Colonic mucosa (tissue), 4 donors: ENCODE data around the gene PSME2. TPM values are rescaled to one million over a fixed set of nuclear protein-coding genes. Genes with fewer than 3 reads are reported as not detected.

Experiments used
- DNase-seq: peaks from one replicate; pipeline ENCODE4 v3.0.0-alpha.2; 2020
- H3K27ac ChIP-seq: fragments of 200-600 bp; one replicate; pipeline ENCODE4 v1.8.0; 2021
- H3K27me3 ChIP-seq: fragments of 200-600 bp; one replicate; pipeline ENCODE4 v1.8.0; 2021
- H3K36me3 ChIP-seq: fragments of 200-600 bp; one replicate; pipeline ENCODE4 v1.8.0; 2021
- H3K4me1 ChIP-seq: fragments of 200-600 bp; one replicate; pipeline ENCODE4 v1.8.0; 2021; ENCODE audit warnings: mild to moderate bottlenecking
- H3K4me3 ChIP-seq: fragments of 200-600 bp; one replicate; pipeline ENCODE4 v1.8.0; 2021
- H3K9ac ChIP-seq, 2 donors: one replicate each; pipeline ENCODE4 v1.7.0; 2013; ENCODE audit warnings: control low read depth in 2 of 2, low read depth in 2 of 2, low read length in 2 of 2
- H3K9me3 ChIP-seq: fragments of 200-600 bp; one replicate; pipeline ENCODE4 v1.8.0; 2021
- CTCF ChIP-seq: fragments of 200-600 bp; IDR thresholded peaks from one replicate; pipeline ENCODE4 v1.8.0; 2022; ENCODE audit warnings: antibody characterized with exemption, mild to moderate bottlenecking
- intact Hi-C: fragments of 100-400 bp; cut with DNase I; formaldehyde crosslinking; loops from one replicate; pipeline ENCODE4 v1.14.1; 2022
- total RNA-seq, 2 donors: library from RNA; stranded (reverse); fragmentation: NEBNext Ultra II Directional in 1 of 2; extraction: Animal tissue kit (Norgen Biotek cat#: 25700) in 1 of 2; gene quantifications; one replicate each; pipeline ENCODE4 v1.2.1, GENCODE V29; 2021
- donor health status: healthy.
- donor health status: DM: no; HTN: no; CAD: no.
- donor health status: DM: no; HTN: no; CAD: no.

Gene PSME2
- total RNA-seq, 2 donors from 2014 or later, result 151 to 320 TPM

GRCh38 chr14:24145690-24146452 is 539 bp downstream of the PSME2 start:
- peak overlapping the region; percentile 31 to 97 for H3K9ac ChIP-seq
- H3K4me1 ChIP-seq, result peaks cover 23% of the 10 kb centered on the region
- intact Hi-C loops, result no loop called here
- H3K9me3 ChIP-seq, result no peaks in the 10 kb centered on the region
- peak overlapping the region; percentile 99 for H3K27ac ChIP-seq
- no peak for TF ChIP-seq CTCF
- H3K36me3 ChIP-seq, result peaks cover 8% of the 10 kb centered on the region
- H3K4me3 ChIP-seq, result peak overlapping the region; percentile 94
- no peaks in the 10 kb centered on the region for H3K27me3 ChIP-seq
- DNase-seq, result no peak

- peak overlapping the region; percentile 99 for H3K27ac ChIP-seq
- H3K4me3 ChIP-seq, result peak overlapping the region; percentile 94
- no peak for TF ChIP-seq CTCF
- peaks cover 23% of the 10 kb centered on the region for H3K4me1 ChIP-seq
- H3K9me3 ChIP-seq, result no peaks in the 10 kb centered on the region
- H3K36me3 ChIP-seq, result peaks cover 3% of the 10 kb centered on the region
- H3K27me3 ChIP-seq, result no peaks in the 10 kb centered on the region
- DNase-seq, result no peak
- H3K9ac ChIP-seq, result peak overlapping the region; percentile 1 to 31
- intact Hi-C loops, result no loop called here
Observed at GRCh38 chr14:24145219-24145618, 1.2 kb downstream of the PSME2 start.

GRCh38 chr14:24144451-24144850 is 2.0 kb downstream of the PSME2 start:
- no peak for TF ChIP-seq CTCF
- intact Hi-C loops, result no loop called here
- no peak overlapping the region for H3K4me3 ChIP-seq
- no peak overlapping the region for H3K27ac ChIP-seq
- no peaks in the 10 kb centered on the region for H3K27me3 ChIP-seq
- H3K36me3 ChIP-seq, result peaks cover 3% of the 10 kb centered on the region
- H3K9ac ChIP-seq, result no peak overlapping the region
- H3K9me3 ChIP-seq, result no peaks in the 10 kb centered on the region
- DNase-seq, result no peak
- H3K4me1 ChIP-seq, result peaks cover 26% of the 10 kb centered on the region

- intact Hi-C loops, result no loop called here
- no peak overlapping the region for H3K4me3 ChIP-seq
- peaks cover 24% of the 10 kb centered on the region for H3K4me1 ChIP-seq
- no peak overlapping the region for H3K9ac ChIP-seq
- peaks cover 6% of the 10 kb centered on the region for H3K36me3 ChIP-seq
- TF ChIP-seq CTCF, result no peak
- no peak overlapping the region for H3K27ac ChIP-seq
- DNase-seq, result no peak
- H3K27me3 ChIP-seq, result no peaks in the 10 kb centered on the region
- H3K9me3 ChIP-seq, result no peaks in the 10 kb centered on the region
Observed at GRCh38 chr14:24143511-24143910, 2.9 kb downstream of the PSME2 start.

GRCh38 chr14:24141097-24141880 is 5.1 kb downstream of the PSME2 start, which contains the start of gene EMC9:
Gene EMC9, minus strand, starts transcription at chr14:24141591. Its CDS starts 287 bp downstream, at chr14:24141304.
- peak within 1 kb of the TSS; percentile 63 for H3K4me3 ChIP-seq
- peak; percentile 48 for TF ChIP-seq CTCF
- peak within 1 kb of the TSS; percentile 94 for H3K27ac ChIP-seq
- peak; percentile 100 for DNase-seq
- peaks cover 13% of the 10 kb centered on the region for H3K36me3 ChIP-seq
- peaks cover 30% of the 10 kb centered on the region for H3K4me1 ChIP-seq
- intact Hi-C loops, result loop anchor here (2.0 kb wide), 1 partner anchor 26 kb away; the partner anchor contains the start of genes DCAF11 and NRL
- H3K27me3 ChIP-seq, result no peaks in the 10 kb centered on the region
- H3K9me3 ChIP-seq, result no peaks in the 10 kb centered on the region
- H3K9ac ChIP-seq, result peak within 1 kb of the TSS; percentile 79 to 92
